NCI-H748 (cell line): ENCODE results near the gene RASAL2.
"Not testable (repeated sequence)": the region's sequence is repeated elsewhere in the genome, so short reads cannot be mapped to it uniquely, and the experiment has no call there.

Experiments
- DNase-seq: peaks from one replicate; lab custom pipeline; 2025; ENCODE audit not compliant: unreplicated experiment; lab: John Stamatoyannopoulos, UW

Gene RASAL2

DNA sequence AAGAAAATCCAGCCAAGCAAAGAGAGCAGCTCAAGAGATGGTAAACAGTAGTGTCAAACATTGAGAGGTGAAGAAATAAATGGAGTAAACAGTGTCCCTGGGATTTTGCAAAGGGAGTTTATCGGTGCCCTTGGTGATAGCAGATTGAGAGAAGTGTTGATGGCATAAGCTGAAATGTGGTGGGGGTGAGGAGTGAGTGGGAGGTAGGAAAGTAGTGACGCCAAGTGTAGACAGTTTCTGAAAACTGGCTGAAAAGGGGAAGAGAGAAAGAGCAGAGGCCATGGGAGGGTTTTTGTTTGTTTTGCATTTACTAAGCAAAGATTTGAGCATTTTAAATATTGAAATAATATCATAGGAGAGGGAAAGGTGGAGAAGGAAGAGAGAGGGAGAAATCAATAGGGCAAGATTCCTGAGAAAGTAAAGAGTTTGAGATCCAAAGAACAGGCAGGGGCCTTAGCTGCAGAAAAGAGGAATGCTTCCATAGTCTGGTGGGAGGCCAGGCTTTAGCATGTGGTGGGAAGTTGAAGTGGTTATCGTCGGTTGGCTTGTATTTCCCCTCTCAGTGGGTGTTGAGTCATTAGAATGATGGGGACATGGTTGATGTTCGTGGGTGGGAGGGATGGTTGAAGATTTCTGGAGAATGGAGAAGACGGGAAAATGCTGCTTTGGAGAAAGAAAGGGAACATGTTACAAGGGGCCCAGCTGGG lies 26.8 kb upstream of the RASAL2 start:
- no peak for DNase-seq

- DNase-seq, result no peak
Measured at GRCh38 chr1:178071811-178072210, 22.1 kb upstream of the RASAL2 start.

DNA sequence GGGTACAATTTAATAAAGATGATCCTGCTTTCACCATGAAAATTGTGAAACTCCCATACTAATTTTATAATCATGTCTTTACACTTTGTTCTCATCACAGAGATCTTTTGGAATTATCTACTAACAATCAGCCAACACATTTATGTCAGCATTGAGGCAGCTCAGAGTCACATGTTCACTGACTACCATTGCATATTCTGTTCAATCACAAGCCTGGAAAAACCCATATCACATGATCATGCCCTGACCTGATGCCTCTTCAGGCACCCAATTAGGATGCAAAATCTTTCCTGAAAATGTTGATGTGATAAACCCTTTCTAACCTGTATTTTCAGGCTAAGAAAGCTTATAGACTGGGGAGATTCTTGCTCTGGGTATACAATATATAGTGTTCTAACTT lies 21.6 kb upstream of the RASAL2 start:
- no peak for DNase-seq

GRCh38 chr1:178075333-178075732 lies 18.6 kb upstream of the RASAL2 start:
- peak; percentile 13 for DNase-seq

GRCh38 chr1:178076607-178077006 lies 17.3 kb upstream of the RASAL2 start:
- DNase-seq, result no peak

DNA sequence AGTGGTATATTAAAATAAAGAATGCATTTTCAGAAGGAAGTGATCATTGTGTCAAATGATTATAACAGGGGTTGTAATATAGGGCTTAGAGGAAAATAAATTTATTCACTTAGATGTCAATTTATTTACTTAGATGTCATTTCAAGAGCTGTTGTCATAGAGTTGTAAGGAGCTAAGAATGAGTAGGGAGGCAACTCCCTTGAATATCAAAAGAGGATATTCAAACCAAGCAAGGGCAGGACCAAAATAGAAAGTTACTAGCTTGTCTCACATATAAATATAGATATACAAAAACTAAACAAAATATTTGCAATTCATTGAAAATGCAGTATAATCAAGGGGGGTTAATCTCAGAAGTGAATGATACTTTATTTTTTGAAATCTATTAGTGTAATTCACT lies 16.0 kb upstream of the RASAL2 start:
- no peak for DNase-seq

GRCh38 chr1:178086294-178086693 lies 7.6 kb upstream of the RASAL2 start:
- DNase-seq, result no peak

- DNase-seq, result no peak
Measured at GRCh38 chr1:178086766-178087165, 7.1 kb upstream of the RASAL2 start.

DNA sequence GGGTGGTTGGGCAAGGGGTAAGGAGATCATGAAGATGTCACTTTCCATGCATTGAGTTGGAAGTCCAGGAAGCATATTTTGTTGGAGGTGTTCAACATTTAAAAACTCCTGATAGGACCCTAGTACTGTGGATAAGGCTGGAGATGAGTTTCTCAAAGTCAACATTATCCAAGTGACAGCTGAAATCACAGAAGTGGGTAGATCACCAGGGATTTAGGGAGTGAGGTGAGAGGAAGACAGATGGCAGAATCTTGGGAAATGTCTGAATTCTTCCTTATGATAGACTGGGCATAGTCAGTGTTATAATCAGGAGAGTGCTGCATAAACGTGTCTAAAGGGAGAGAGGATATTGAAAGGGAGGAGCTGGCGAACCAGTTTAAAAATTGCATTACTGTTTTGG lies 5.3 kb upstream of the RASAL2 start:
- no peak for DNase-seq

DNA sequence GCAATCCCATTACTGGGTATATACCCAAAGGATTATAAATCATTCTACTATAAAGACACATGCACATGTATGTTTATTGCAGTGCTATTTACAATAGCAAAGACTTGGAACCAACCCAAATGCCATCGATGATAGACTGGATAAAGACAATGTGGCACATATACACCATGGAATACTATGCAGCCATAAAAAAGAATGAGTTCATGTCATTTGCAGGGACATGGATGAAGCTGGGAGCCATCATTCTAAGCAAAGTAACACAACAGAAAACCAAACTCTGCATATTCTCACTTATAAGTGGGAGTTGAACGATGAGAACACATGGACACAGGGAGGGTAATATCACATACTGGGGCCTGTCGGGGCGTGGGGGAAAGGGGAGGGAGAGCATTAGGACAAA lies 2.5 kb upstream of the RASAL2 start:
- DNase-seq, result not testable (repeated sequence)

- DNase-seq, result no peak
Measured at GRCh38 chr1:178091986-178092745, 1.7 kb upstream of the RASAL2 start.

DNA sequence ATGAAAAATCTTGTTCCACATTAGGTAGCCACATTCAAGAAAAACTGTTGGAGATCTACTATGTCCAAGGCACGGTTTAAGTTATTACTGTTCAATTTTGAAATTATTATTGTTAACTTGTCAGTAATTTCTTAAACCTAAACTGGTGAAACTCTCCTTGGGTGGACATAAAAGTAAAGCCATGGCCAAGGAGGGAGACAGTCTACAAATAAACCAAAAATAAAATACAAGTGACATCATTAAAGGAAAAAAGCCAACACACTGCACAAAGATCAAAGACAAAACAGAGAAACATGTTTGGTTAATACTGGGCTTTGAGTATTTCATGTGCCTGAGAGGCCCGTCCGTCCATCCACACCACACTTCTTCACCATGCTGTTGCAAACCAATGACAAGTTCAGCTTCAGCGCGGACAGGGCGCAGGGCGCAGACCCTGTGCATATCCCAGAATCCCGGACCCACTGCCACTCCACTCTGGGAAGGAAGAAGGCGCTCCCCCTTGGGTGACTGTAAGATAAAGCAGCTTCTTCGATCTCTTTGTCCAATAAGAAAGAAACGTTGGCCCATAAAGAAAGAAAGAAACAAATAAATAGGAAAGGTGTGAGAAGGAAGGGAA lies 918 bp upstream of the RASAL2 start:
- DNase-seq, result peak; percentile 52

- DNase-seq, result peak; percentile 94
Measured at GRCh38 chr1:178093494-178093950, 382 bp upstream of the RASAL2 start.

GRCh38 chr1:178094739-178095645 lies 1.1 kb downstream of the RASAL2 start:
- no peak for DNase-seq

DNA sequence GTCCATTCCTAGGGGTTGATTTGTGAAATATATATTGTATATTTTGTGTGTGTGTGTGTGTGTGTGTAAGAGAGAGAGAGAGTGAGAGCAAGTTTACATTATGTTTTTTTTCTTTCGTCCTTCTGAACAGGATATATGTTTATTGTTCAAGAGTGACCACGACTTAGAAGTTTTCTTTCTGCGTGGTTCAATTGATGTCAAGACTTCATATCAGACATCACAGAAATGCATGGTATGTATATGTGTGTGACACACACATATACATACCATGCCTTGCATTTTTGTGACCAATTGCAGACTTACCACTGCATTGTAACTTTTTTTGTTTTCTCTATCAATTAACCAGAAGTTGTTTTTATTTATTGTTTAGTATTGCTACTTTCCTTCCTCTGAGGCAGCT lies 2.5 kb downstream of the RASAL2 start:
- DNase-seq, result no peak

- no peak for DNase-seq
Measured at GRCh38 chr1:178098262-178098661, 4.4 kb downstream of the RASAL2 start.

DNA sequence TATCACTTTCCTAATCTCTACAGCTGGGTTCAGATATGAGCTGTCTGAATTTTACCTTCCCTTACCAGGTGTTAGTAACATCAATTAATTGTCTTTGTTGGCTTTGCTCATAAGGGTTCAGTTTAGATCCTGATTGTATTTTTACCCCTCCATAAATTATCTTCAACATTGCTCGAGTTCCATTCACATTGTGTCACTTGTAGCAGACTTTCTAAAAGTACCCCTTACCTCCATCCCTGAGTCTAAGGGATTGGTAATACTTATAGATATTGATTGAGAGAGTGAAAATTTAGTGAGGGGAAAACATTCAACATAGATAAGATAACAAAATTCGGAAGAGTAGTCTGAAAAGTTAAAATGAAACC lies 7.3 kb downstream of the RASAL2 start:
- DNase-seq, result no peak

DNA sequence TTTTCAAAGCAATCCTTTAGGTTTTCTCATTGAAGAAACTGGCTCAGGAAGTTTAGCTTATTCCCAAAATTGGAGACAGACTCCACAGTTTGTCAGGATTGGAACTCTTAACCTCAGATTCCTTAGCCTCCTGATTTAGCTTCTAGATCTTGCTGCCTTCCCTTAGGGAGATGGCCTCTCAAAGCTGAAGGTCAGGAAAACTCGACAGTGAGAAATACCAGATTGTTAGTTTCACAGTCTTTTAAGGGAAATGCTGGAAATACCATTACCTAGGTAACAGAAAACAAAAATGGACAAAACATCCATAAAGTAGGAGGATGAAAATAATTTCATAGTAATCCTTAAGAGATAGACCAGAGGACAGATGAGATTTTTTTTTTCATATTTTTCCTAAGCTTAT lies 7.8 kb downstream of the RASAL2 start:
- DNase-seq, result no peak

DNA sequence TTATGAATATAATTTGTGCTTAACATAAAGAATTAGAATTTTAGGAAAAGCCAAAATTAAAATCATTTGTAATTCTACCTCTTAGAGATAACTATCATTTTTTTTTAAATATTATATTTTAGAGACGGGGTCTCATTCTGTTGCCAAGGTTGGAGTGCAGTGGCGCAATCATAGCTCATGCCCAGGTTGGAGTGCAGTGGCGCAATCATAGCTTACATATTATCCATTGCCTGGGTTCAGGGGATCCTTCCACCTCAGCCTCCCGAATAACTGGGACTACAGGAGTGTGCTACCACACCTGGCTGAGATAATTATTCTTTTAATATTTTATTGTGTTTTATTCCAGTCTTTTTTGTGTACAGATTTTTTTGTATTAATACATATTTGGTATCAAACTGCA lies 8.3 kb downstream of the RASAL2 start:
- DNase-seq, result no peak

- DNase-seq, result no peak
Measured at GRCh38 chr1:178107823-178108222, 13.9 kb downstream of the RASAL2 start.
